Lower lobe of right lung (tissue), 2 donors: ENCODE data around the gene FILIP1. TPM values are rescaled to one million over a fixed set of nuclear protein-coding genes. Genes with fewer than 3 reads are reported as not detected.

Source experiments
- ATAC-seq, 2 donors: fragments of 200-7000 bp; cut with Tn5 transposase; one replicate each; pipeline ENCODE4 v1.9.1; 2020 to 2022; ENCODE audit warnings: mild to moderate bottlenecking in 2 of 2, moderate library complexity in 2 of 2
- DNase-seq: peaks from one replicate; pipeline ENCODE4 v3.0.0-alpha.2; 2020
- H3K27ac ChIP-seq: fragments of 200-600 bp; one replicate; pipeline ENCODE4 v1.8.0; 2022
- H3K27me3 ChIP-seq: fragments of 200-600 bp; one replicate; pipeline ENCODE4 v1.8.0; 2022; ENCODE audit warnings: low read depth
- H3K36me3 ChIP-seq: fragments of 200-600 bp; one replicate; pipeline ENCODE4 v1.8.0; 2022; ENCODE audit warnings: mild to moderate bottlenecking
- H3K4me1 ChIP-seq: fragments of 200-600 bp; one replicate; pipeline ENCODE4 v1.8.0; 2022
- H3K4me3 ChIP-seq: fragments of 200-600 bp; one replicate; pipeline ENCODE4 v1.8.0; 2022; ENCODE audit warnings: mild to moderate bottlenecking
- H3K9me3 ChIP-seq: fragments of 200-600 bp; one replicate; pipeline ENCODE4 v1.8.0; 2022
- intact Hi-C: fragments of 100-400 bp; cut with DNase I; formaldehyde crosslinking; loops from one replicate; pipeline ENCODE4 v1.11.0; 2022
- long read RNA-seq: library from polyadenylated mRNA; unstranded; transcript quantifications from one replicate; pipeline ENCODE4 v2.0.0, GENCODE V29; 2021
- total RNA-seq: library from RNA; stranded (reverse); fragmentation: NEBNext Ultra II Directional; extraction: Animal tissue kit (Norgen Biotek cat#: 25700); gene quantifications from one replicate; pipeline ENCODE4 v1.2.1, GENCODE V29; 2021
- TF ChIP-seq, protein P1 (sequence below): fragments of 200-600 bp; IDR thresholded peaks from one replicate; pipeline ENCODE4 v1.8.0; 2022; ENCODE audit warnings: antibody characterized with exemption, mild to moderate bottlenecking
- donor health status: DM: no; HTN: yes; CAD: no; lungs with severe emphysema.

The FILIP1 gene
- total RNA-seq = 17.4 TPM
- long read RNA-seq, full-length matches to known transcripts = 1 of 42 reads
- long read RNA-seq, partial matches to known transcripts = 30 of 42 reads
- long read RNA-seq, other reads (novel, unspliced or antisense) = 11 of 42 reads

GRCh38 chr6:75493400-75494064 is at the start of gene FILIP1:
Gene FILIP1, minus strand, starts transcription at chr6:75493800. Its CDS starts 78,828 bp downstream, at chr6:75414972.
- Histone ChIP-seq H3K36me3 (no peaks in the 10 kb centered on the region), H3K27me3 (no peaks in the 10 kb centered on the region), H3K27ac (peak within 1 kb of the TSS; percentile 84), H3K4me1 (peaks cover 3% of the 10 kb centered on the region), H3K4me3 (peak within 1 kb of the TSS; percentile 47), H3K9me3 (no peaks in the 10 kb centered on the region)
- intact Hi-C loops = no loop called here
- peak; percentile 92 to 94 for ATAC-seq
- peak; percentile 44 for DNase-seq
- TF ChIP-seq, protein P1, sequence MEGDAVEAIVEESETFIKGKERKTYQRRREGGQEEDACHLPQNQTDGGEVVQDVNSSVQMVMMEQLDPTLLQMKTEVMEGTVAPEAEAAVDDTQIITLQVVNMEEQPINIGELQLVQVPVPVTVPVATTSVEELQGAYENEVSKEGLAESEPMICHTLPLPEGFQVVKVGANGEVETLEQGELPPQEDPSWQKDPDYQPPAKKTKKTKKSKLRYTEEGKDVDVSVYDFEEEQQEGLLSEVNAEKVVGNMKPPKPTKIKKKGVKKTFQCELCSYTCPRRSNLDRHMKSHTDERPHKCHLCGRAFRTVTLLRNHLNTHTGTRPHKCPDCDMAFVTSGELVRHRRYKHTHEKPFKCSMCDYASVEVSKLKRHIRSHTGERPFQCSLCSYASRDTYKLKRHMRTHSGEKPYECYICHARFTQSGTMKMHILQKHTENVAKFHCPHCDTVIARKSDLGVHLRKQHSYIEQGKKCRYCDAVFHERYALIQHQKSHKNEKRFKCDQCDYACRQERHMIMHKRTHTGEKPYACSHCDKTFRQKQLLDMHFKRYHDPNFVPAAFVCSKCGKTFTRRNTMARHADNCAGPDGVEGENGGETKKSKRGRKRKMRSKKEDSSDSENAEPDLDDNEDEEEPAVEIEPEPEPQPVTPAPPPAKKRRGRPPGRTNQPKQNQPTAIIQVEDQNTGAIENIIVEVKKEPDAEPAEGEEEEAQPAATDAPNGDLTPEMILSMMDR = no peak

DNA sequence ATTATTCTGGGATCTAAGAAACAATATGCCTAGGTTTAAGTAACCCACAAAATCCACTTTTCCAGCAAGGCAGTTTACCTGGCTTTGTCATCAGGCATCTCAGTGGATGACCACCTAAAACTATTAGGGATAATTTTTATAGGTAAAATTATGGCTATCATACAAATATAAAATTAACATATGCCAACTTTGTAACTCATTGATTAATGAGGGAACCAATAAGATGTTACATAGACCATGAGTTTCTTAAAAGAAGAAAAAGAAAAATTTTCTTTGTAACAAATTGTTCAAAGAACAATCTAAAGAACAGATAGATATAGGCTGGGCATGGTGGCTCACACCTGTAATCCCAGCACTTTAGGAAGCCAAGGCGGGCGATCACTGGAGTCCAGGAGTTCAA is 49.7 kb upstream of the FILIP1 start:
- no peaks in the 10 kb centered on the region for H3K4me1 ChIP-seq
- no peak for DNase-seq
- no peaks in the 10 kb centered on the region for H3K9me3 ChIP-seq
- TF ChIP-seq, protein P1 = no peak
- ATAC-seq = no peak
- H3K4me3 ChIP-seq = no peak overlapping the region
- intact Hi-C loops = no loop called here
- no peaks in the 10 kb centered on the region for H3K27me3 ChIP-seq
- H3K36me3 ChIP-seq = no peaks in the 10 kb centered on the region
- no peak overlapping the region for H3K27ac ChIP-seq

DNA sequence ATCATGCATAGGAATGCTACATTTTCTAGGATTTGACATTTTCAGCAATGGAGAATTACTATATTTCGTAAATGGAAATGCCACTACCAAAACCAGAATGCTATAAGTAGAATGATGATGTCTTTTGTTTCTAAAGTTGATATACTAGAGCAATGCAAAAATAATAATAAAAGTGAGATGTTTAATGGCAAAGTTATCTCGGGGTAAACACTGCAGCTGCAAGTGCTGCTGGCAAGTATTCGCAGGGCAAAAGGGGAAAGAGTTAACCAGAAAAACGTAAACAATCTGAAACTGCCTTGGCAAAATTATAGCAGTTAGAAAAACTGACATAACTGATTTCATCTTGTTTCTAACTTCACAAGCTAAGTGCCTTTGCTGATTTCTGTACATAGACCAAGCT is 45.5 kb upstream of the FILIP1 start:
- intact Hi-C loops = no loop called here
- DNase-seq (no peak), ATAC-seq (no peak)
- H3K9me3 ChIP-seq = no peaks in the 10 kb centered on the region
- TF ChIP-seq, protein P1 = no peak
- H3K4me3 ChIP-seq = no peak overlapping the region
- no peak overlapping the region for H3K27ac ChIP-seq
- H3K27me3 ChIP-seq = no peaks in the 10 kb centered on the region
- H3K36me3 ChIP-seq = no peaks in the 10 kb centered on the region
- H3K4me1 ChIP-seq = no peaks in the 10 kb centered on the region

DNA sequence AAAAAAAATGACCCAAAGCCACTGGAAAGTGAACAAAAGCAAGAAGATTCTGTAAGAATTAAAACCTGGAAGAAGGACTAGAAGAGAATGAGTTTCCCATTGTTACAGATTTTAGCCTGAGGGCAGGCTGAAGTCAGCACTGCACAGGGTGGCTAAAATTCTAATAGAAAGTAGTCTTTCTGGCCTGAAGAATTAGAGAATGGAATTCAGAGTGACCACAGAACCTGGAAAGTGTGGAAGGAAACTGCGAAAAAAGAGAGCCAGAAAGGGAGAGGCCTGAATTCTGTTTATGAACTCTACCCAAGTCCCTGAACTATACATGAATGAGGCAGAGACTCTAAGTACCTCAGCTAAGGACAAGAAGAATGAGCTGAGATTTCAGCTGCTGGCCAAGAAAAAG is 38.9 kb upstream of the FILIP1 start:
- no peak overlapping the region for H3K27ac ChIP-seq
- intact Hi-C loops = no loop called here
- ATAC-seq (no peak), DNase-seq (no peak)
- no peaks in the 10 kb centered on the region for H3K9me3 ChIP-seq
- peaks cover 7% of the 10 kb centered on the region for H3K4me1 ChIP-seq
- H3K27me3 ChIP-seq = no peaks in the 10 kb centered on the region
- TF ChIP-seq, protein P1 = no peak
- no peak overlapping the region for H3K4me3 ChIP-seq
- H3K36me3 ChIP-seq = no peaks in the 10 kb centered on the region

DNA sequence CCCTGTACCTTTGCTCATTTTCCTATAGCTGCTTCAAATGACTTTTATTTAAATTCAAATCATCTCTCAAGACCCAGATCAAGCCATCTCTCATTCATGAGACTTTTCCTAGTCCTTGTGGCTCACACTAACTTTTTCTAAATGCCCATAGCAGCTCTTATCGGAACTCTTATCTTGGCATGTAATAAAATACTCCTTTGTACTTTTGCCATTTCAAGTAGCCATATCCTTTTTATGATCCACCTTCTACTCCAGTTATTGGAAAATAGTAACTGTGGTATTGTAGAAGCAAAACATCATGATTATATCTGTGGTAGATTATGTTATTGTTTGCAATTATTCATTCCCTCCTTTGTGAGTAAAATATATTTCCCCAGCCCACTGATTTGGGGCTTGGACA is 37.6 kb upstream of the FILIP1 start:
- no peak for DNase-seq
- no peak overlapping the region for H3K4me3 ChIP-seq
- H3K27me3 ChIP-seq = no peaks in the 10 kb centered on the region
- peaks cover 7% of the 10 kb centered on the region for H3K4me1 ChIP-seq
- no peaks in the 10 kb centered on the region for H3K36me3 ChIP-seq
- ATAC-seq = no peak
- TF ChIP-seq, protein P1 = no peak
- H3K9me3 ChIP-seq = no peaks in the 10 kb centered on the region
- no peak overlapping the region for H3K27ac ChIP-seq
- intact Hi-C loops = no loop called here
